ENCODE results near the gene ABRAXAS1.

Gene ABRAXAS1

GRCh38 chr4:83449009-83449408 lies 35.9 kb downstream of the ABRAXAS1 start:
- no peak for DNase-seq

- no peak for DNase-seq
Measured at GRCh38 chr4:83440899-83441298, 44.0 kb downstream of the ABRAXAS1 start.

- DNase-seq, result no peak
Measured at GRCh38 chr4:83440148-83440814, 44.6 kb downstream of the ABRAXAS1 start.

GRCh38 chr4:83438719-83439118 lies 46.2 kb downstream of the ABRAXAS1 start:
- DNase-seq, result no peak

- no peak for DNase-seq
Measured at GRCh38 chr4:83436680-83437079, 48.2 kb downstream of the ABRAXAS1 start.

GRCh38 chr4:83431200-83431599 lies 53.7 kb downstream of the ABRAXAS1 start:
- no peak for DNase-seq

- DNase-seq, result no peak
Measured at GRCh38 chr4:83418211-83418610, 66.7 kb downstream of the ABRAXAS1 start.

- no peak for DNase-seq
Measured at GRCh38 chr4:83417566-83417965, 67.3 kb downstream of the ABRAXAS1 start.

- DNase-seq, result no peak
Measured at GRCh38 chr4:83413676-83414075, 71.2 kb downstream of the ABRAXAS1 start.
